GM23338 (cell line): ENCODE results near the gene PPHLN1. TPM values are rescaled to one million over a fixed set of nuclear protein-coding genes. Genes with fewer than 3 reads are reported as not detected.

Source experiments
- ATAC-seq: fragments of 200-7000 bp; cut with Tn5 transposase; 3 replicates; pipeline ENCODE4 v1.9.1; 2020
- DNase-seq: peaks from one replicate; pipeline ENCODE4 v3.0.0-alpha.2; 2015; ENCODE audit warnings: low spot score
- H2AFZ ChIP-seq: fragments of 200-600 bp; sonication (generic); 2 replicates; pipeline ENCODE4 v1.8.0; 2016; ENCODE audit warnings: antibody characterized with exemption, mild to moderate bottlenecking, moderate library complexity
- H3F3A ChIP-seq: fragments of 200-600 bp; sonication (generic); replicated peaks from 2 replicates; pipeline ENCODE4 v1.8.0; 2017; ENCODE audit warnings: antibody characterized with exemption, mixed run types, low read depth
- H3K27ac ChIP-seq: fragments of 200-600 bp; sonication (generic); 2 replicates; pipeline ENCODE4 v1.6.1; 2016; ENCODE audit warnings: low read depth
- H3K27me3 ChIP-seq: fragments of 200-600 bp; sonication (generic); 2 replicates; pipeline ENCODE4 v1.8.0; 2016; ENCODE audit warnings: mild to moderate bottlenecking, mixed run types, moderate library complexity; ENCODE audit not compliant: insufficient read depth
- H3K36me3 ChIP-seq: fragments of 200-600 bp; sonication (generic); 2 replicates; pipeline ENCODE4 v1.8.0; 2016; ENCODE audit warnings: mild to moderate bottlenecking; ENCODE audit not compliant: insufficient read depth
- H3K4me1 ChIP-seq: fragments of 200-600 bp; sonication (generic); 2 replicates; pipeline ENCODE4 v1.8.0; 2016; ENCODE audit warnings: mild to moderate bottlenecking, moderate library complexity; ENCODE audit not compliant: insufficient read depth
- H3K4me2 ChIP-seq: fragments of 200-600 bp; sonication (generic); 2 replicates; pipeline ENCODE4 v1.7.1; 2017; ENCODE audit warnings: mixed run types
- H3K4me3 ChIP-seq: fragments of 200-600 bp; sonication (generic); 2 replicates; pipeline ENCODE4 v1.6.1; 2016; ENCODE audit warnings: mixed run types
- H3K79me2 ChIP-seq: fragments of 200-600 bp; sonication (generic); replicated peaks from 2 replicates; pipeline ENCODE4 v1.8.0; 2017; ENCODE audit warnings: mild to moderate bottlenecking; ENCODE audit not compliant: insufficient read depth
- H3K9me2 ChIP-seq: fragments of 200-600 bp; sonication (generic); 2 replicates; pipeline ENCODE4 v1.8.0; 2017; ENCODE audit not compliant: insufficient read depth
- H4K20me1 ChIP-seq: fragments of 200-600 bp; sonication (generic); replicated peaks from 2 replicates; pipeline ENCODE4 v1.8.0; 2017; ENCODE audit warnings: mild to moderate bottlenecking; ENCODE audit not compliant: insufficient read depth
- H3K27ac Mint-ChIP-seq: 2 replicates; pipeline ENCODE4 v1.8.0; 2020; ENCODE audit warnings: inconsistent platforms, mild to moderate bottlenecking, moderate library complexity, mixed read lengths
- H3K27me3 Mint-ChIP-seq: 3 replicates; pipeline ENCODE4 v1.8.0; 2022; ENCODE audit warnings: low read depth, mild to moderate bottlenecking, moderate library complexity, mixed read lengths, inconsistent platforms; ENCODE audit not compliant: insufficient read depth, poor library complexity
- H3K36me3 Mint-ChIP-seq: 3 replicates; pipeline ENCODE4 v1.8.0; 2021; ENCODE audit warnings: low read depth, mild to moderate bottlenecking, inconsistent platforms, moderate library complexity, mixed read lengths
- H3K4me1 Mint-ChIP-seq: 3 replicates; pipeline ENCODE4 v1.8.0; 2020; ENCODE audit warnings: mild to moderate bottlenecking, inconsistent platforms, mixed read lengths
- H3K4me3 Mint-ChIP-seq: 3 replicates; pipeline ENCODE4 v1.8.0; 2021; ENCODE audit warnings: moderate library complexity, mild to moderate bottlenecking, inconsistent platforms, mixed read lengths
- H3K9me3 Mint-ChIP-seq: 3 replicates; pipeline ENCODE4 v1.8.0; 2020; ENCODE audit warnings: moderate library complexity, mild to moderate bottlenecking, inconsistent platforms, mixed read lengths
- CREB1 ChIP-seq: fragments of 250-450 bp; sonication (Bioruptor Pico); IDR thresholded peaks from 2 replicates; pipeline ENCODE4 v1.5.0; 2020; ENCODE audit warnings: low read depth, mild to moderate bottlenecking, moderate library complexity
- ETS1 ChIP-seq: IDR thresholded peaks from 2 replicates; pipeline ENCODE4 v1.6.1; 2016; ENCODE audit warnings: antibody characterized with exemption
- EZH2 ChIP-seq: fragments of 200-600 bp; sonication (generic); IDR thresholded peaks from one replicate; pipeline ENCODE4 v1.8.0; 2017; ENCODE audit warnings: antibody characterized with exemption, mild to moderate bottlenecking, low read depth; ENCODE audit not compliant: unreplicated experiment
- EZH2phosphoT487 ChIP-seq: fragments of 200-600 bp; sonication (generic); IDR thresholded peaks from one replicate; pipeline ENCODE4 v1.8.1; 2018; ENCODE audit warnings: antibody characterized with exemption; ENCODE audit not compliant: unreplicated experiment
- JUNB ChIP-seq: IDR thresholded peaks from one replicate; pipeline ENCODE4 v1.6.1; 2016; ENCODE audit warnings: antibody characterized with exemption; ENCODE audit not compliant: unreplicated experiment
- NANOG ChIP-seq: IDR thresholded peaks from 2 replicates; pipeline ENCODE4 v1.6.1; 2016; ENCODE audit warnings: antibody characterized with exemption, borderline replicate concordance
- POLR2AphosphoS5 ChIP-seq: IDR thresholded peaks from 2 replicates; pipeline ENCODE4 v1.6.1; 2016; ENCODE audit warnings: antibody characterized with exemption, low read depth
- REST ChIP-seq: IDR thresholded peaks from one replicate; pipeline ENCODE4 v1.6.1; 2018; ENCODE audit warnings: antibody characterized with exemption; ENCODE audit not compliant: unreplicated experiment
- STAT1 ChIP-seq: IDR thresholded peaks from one replicate; pipeline ENCODE4 v1.6.1; 2016; ENCODE audit warnings: antibody characterized with exemption; ENCODE audit not compliant: unreplicated experiment
- ZNF114 ChIP-seq: fragments of 250-450 bp; sonication (Bioruptor Pico); IDR thresholded peaks from 2 replicates; pipeline ENCODE4 v1.5.0; 2020; ENCODE audit warnings: mild to moderate bottlenecking, moderate library complexity
- ZNF331 ChIP-seq: fragments of 250-450 bp; sonication (Bioruptor Pico); IDR thresholded peaks from 2 replicates; pipeline ENCODE4 v1.5.0; 2020; ENCODE audit warnings: low read depth, mild to moderate bottlenecking, moderate library complexity
- ZNF462 ChIP-seq: fragments of 250-450 bp; sonication (Bioruptor Pico); IDR thresholded peaks from 2 replicates; pipeline ENCODE4 v1.5.0; 2020; ENCODE audit warnings: mild to moderate bottlenecking, moderate library complexity
- polyA plus RNA-seq: library from polyadenylated mRNA; unstranded; fragments of >200 nt; fragmentation: Nextera tagmentation; extraction: Ambion mirVana; gene quantifications from 2 replicates; pipeline ENCODE4 v1.2.1, GENCODE V29; 2016
- total RNA-seq: library from RNA; depleted of rRNA; stranded (reverse); fragments of >200 nt; shearing (Covaris generic); gene quantifications from 2 replicates; pipeline ENCODE4 v1.2.3, GENCODE V29; 2014
- TF ChIP-seq, protein P1 (sequence below), 2 experiments: fragments of 200-600 bp in 1 of 2; sonication (generic) in 1 of 2; conservative IDR thresholded peaks; 2 replicates each; pipeline versions ENCODE4 v1.5.1 to v1.6.1; 2016 to 2017; ENCODE audit warnings: antibody characterized with exemption in 2 of 2, low read depth in 2 of 2, mild to moderate bottlenecking in 2 of 2, moderate library complexity in 1 of 2

The PPHLN1 gene
- total and polyA plus RNA-seq, 2 experiments from 2014 or later = 93.0 to 103 TPM

- no peak for TF ChIP-seq STAT1
- TF ChIP-seq POLR2AphosphoS5 = no peak
- no peak for TF ChIP-seq CREB1
- no peak for TF ChIP-seq NANOG
- no peak for TF ChIP-seq ZNF331 (CRISPR knock-in tag)
- TF ChIP-seq JUNB = no peak
- TF ChIP-seq ZNF462 (CRISPR knock-in tag) = no peak
- TF ChIP-seq EZH2 = no peak
- TF ChIP-seq ETS1 = no peak
- TF ChIP-seq, protein P1, sequence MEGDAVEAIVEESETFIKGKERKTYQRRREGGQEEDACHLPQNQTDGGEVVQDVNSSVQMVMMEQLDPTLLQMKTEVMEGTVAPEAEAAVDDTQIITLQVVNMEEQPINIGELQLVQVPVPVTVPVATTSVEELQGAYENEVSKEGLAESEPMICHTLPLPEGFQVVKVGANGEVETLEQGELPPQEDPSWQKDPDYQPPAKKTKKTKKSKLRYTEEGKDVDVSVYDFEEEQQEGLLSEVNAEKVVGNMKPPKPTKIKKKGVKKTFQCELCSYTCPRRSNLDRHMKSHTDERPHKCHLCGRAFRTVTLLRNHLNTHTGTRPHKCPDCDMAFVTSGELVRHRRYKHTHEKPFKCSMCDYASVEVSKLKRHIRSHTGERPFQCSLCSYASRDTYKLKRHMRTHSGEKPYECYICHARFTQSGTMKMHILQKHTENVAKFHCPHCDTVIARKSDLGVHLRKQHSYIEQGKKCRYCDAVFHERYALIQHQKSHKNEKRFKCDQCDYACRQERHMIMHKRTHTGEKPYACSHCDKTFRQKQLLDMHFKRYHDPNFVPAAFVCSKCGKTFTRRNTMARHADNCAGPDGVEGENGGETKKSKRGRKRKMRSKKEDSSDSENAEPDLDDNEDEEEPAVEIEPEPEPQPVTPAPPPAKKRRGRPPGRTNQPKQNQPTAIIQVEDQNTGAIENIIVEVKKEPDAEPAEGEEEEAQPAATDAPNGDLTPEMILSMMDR (conservative IDR thresholded peaks at IDR 0.05; ENCODE audit: low read depth in 2 of 2) = no peak
- no peak for TF ChIP-seq EZH2phosphoT487
- no peak for TF ChIP-seq REST
- no peak for TF ChIP-seq ZNF114
- Histone ChIP-seq H4K20me1 (no peaks in the 10 kb centered on the region), H3K9me2 (no peaks in the 10 kb centered on the region), H3K27ac (no peak overlapping the region), H3K4me1 (no peaks in the 10 kb centered on the region), H3K27me3 (no peaks in the 10 kb centered on the region), H2AFZ (no peak overlapping the region), H3K36me3 (peaks cover 12% of the 10 kb centered on the region; the same call in 1 of the 2 replicates), H3K79me2 (no peaks in the 10 kb centered on the region), H3K4me2 (no peak overlapping the region), H3K4me3 (no peak overlapping the region), H3F3A (no peaks in the 10 kb centered on the region)
- Mint-ChIP-seq H3K9me3 (no peaks in the 10 kb centered on the region; the same call in 2 of the 3 replicates), H3K4me3 (no peak overlapping the region), H3K27ac (peak overlapping the region; percentile 36; the same call in 1 of the 2 replicates), H3K4me1 (no peaks in the 10 kb centered on the region), H3K27me3 (peaks cover 1% of the 10 kb centered on the region), H3K36me3 (peaks cover 28% of the 10 kb centered on the region)
- DNase-seq = no peak
- ATAC-seq = no peak
Observed at GRCh38 chr12:42396473-42397259, 70.7 kb downstream of the PPHLN1 start.
